Activated naive CD4-positive, alpha-beta T cell treated with anti-CD3 and anti-CD28 coated beads, Interleukin-2, amount 10 ng/mL, durations not matched to agents 7 days and 5 days (primary cell): ENCODE results near the gene RASGRP4.

Experiments
- CTCF ChIA-PET: fragments of 350-600 bp; sonication (Branson Sonifier 250); formaldehyde crosslinking; loops from one replicate; lab custom pipeline; 2021; ENCODE audit warnings: antibody characterized with exemption; lab: Charles Lee
- DNase-seq: peaks from one replicate; pipeline ENCODE4 v3.0.0-alpha.2; 2020
- H3K27ac Mint-ChIP-seq: one replicate; pipeline ENCODE4 v1.8.0; 2021; ENCODE audit warnings: mild to moderate bottlenecking, moderate library complexity, mixed read lengths
- H3K27me3 Mint-ChIP-seq: one replicate; pipeline ENCODE4 v1.8.0; 2021; ENCODE audit warnings: mild to moderate bottlenecking, mixed read lengths
- H3K36me3 Mint-ChIP-seq: one replicate; pipeline ENCODE4 v1.8.0; 2021; ENCODE audit warnings: mixed read lengths
- H3K4me1 Mint-ChIP-seq: one replicate; pipeline ENCODE4 v1.8.0; 2021; ENCODE audit warnings: mixed read lengths
- H3K4me3 Mint-ChIP-seq: one replicate; pipeline ENCODE4 v1.8.0; 2021; ENCODE audit warnings: mild to moderate bottlenecking, moderate library complexity, mixed read lengths
- H3K9me3 Mint-ChIP-seq: one replicate; pipeline ENCODE4 v1.8.0; 2021; ENCODE audit warnings: mixed read lengths

RASGRP4 gene

GRCh38 chr19:38360351-38360750 is 65.7 kb downstream of the RASGRP4 start:
- Mint-ChIP-seq H3K27ac (no peak overlapping the region), H3K27me3 (peaks cover 79% of the 10 kb centered on the region), H3K9me3 (no peaks in the 10 kb centered on the region), H3K4me1 (peaks cover 25% of the 10 kb centered on the region), H3K36me3 (no peaks in the 10 kb centered on the region), H3K4me3 (peak overlapping the region; percentile 82)
- CTCF ChIA-PET: interaction anchor here (0.7 to 1.5 kb wide), 2 partner anchors 10 to 42 kb away, joined by 3 read pairs; partner anchors contain the start of gene FAM98C
- no peak for DNase-seq

GRCh38 chr19:38359242-38360021 is 66.6 kb downstream of the RASGRP4 start:
- peak overlapping the region; percentile 36 for H3K4me3 Mint-ChIP-seq

More at GRCh38 chr19:38359242-38360021, 66.6 kb downstream of the RASGRP4 start:
- Mint-ChIP-seq H3K4me1 (peaks cover 25% of the 10 kb centered on the region), H3K9me3 (no peaks in the 10 kb centered on the region), H3K36me3 (no peaks in the 10 kb centered on the region), H3K27ac (no peak overlapping the region), H3K27me3 (peaks cover 77% of the 10 kb centered on the region)
- DNase-seq: no peak
- CTCF ChIA-PET: interaction anchor here (1.1 kb wide), 1 partner anchor 15 kb away, joined by 4 read pairs; the partner anchor contains the start of gene PSMD8
